ENCODE measurements around the gene PPP2R5B.

PPP2R5B gene

DNA sequence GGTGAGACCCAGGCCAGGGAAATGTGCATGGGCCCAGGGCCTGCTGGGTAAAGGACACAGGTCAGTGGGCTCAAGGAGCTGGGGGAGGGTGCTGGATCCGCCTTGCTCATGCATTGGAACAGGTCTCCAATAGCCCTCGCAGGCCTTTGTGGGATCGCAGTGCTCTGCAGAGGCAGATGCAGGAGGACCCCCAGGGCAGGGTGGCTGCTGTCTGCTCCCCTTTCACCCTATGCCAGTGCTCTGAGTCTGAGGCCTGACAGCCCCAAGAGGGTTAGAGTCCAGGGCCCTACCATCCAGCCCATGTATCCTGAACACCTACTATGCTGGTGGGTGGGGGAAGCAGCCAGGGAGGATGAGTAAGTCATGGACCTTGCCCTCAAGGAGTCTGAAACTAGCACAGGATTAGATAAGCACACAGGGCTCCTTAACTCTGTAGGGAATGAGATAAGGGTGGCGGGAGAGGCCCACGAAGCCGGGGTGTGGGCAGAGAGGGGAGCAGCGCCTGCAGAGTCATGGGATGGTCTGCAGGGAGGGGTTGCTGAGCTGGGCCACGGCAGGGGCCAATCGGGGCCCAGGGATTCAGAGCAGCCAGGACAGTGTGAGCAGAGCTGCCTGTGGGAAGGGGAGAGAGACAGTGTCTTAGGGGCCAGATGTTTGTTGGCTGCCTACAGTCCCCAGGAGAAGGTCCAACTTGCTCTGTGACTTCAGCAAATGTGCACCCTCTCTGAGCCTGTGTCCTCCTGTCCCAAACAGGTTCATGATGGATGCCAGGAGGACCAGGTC, 35.6 kb upstream of the PPP2R5B start:
- peak; percentile 66 for DNase-seq (ENCODE audit: low spot score)

GRCh38 chr11:64890522-64890939, 34.0 kb upstream of the PPP2R5B start:
- no peak for DNase-seq (ENCODE audit: low spot score)

- DNase-seq (ENCODE audit: low spot score) = no peak
Observed at GRCh38 chr11:64891215-64891848, 33.2 kb upstream of the PPP2R5B start.

- DNase-seq (ENCODE audit: low spot score) = no peak
Observed at GRCh38 chr11:64891880-64892279, 32.6 kb upstream of the PPP2R5B start.

DNA sequence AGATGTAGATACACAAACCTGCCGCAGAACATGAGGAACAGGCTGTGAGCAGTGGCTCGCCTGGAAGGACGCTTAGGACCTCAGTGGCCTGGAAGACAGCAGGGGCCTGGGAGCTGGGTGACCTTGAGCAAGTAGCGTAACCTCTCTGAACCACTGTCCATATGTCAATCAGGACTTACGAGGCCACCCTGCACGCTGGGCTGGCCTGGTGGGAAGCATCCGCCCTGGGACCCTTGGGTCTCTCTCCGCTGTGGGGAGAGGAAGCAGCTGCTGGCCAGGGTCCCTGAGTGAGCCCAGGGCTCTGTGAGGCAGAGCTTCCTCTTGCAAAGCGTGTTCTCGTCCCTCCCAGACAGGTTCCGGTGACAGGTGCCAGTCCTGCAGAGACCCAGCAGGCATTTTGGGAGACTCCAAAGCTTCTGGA, 32.1 kb upstream of the PPP2R5B start:
- DNase-seq (ENCODE audit: low spot score) = no peak

- no peak for DNase-seq (ENCODE audit: low spot score)
Observed at GRCh38 chr11:64892838-64893193, 31.7 kb upstream of the PPP2R5B start.

DNA sequence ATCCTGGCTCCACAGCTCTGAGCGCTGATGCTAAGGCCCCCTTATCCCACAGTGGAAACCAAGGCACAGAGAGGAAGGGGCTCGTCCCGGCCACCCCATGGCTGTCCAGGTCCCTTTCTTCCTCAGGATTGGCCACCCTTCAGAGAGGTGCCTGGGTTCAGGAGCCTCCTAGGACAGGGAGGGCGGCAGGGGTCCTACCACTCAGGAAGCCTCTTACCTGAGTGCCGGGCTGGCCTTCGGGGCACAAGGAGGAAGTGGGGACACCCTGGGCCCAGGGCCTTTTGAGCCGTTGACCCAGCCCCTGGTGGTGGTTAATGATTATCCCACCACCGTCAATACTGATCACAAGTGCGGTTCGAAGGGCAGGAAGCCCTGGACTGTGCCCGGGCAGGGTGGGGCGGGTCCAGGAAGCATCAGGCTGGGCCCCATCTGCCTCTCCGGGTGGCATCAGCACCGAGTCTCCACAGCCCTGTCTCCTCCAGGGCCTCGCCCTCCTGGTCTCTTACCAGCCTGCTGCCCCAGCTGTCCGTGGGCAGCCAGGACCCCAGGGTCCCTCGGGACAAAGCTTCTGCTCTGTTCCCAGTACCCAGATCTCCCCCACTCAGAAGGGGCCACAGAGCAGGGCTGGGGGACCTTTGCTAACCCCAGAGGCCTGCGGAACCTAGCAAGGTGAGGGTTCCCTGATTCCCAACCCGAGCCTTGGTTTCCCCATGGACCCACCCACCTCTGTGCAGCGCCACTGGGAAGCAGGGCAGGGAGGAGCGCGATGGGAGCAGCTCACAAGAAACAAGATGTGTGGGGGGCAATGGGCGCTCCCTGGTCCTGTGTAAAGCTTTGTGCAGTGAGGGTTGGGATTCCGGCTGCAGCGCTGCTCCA, 31.1 kb upstream of the PPP2R5B start:
- DNase-seq (ENCODE audit: low spot score) = peak; percentile 78

GRCh38 chr11:64894070-64894811, 30.2 kb upstream of the PPP2R5B start:
- peak; percentile 79 for DNase-seq (ENCODE audit: low spot score)

DNA sequence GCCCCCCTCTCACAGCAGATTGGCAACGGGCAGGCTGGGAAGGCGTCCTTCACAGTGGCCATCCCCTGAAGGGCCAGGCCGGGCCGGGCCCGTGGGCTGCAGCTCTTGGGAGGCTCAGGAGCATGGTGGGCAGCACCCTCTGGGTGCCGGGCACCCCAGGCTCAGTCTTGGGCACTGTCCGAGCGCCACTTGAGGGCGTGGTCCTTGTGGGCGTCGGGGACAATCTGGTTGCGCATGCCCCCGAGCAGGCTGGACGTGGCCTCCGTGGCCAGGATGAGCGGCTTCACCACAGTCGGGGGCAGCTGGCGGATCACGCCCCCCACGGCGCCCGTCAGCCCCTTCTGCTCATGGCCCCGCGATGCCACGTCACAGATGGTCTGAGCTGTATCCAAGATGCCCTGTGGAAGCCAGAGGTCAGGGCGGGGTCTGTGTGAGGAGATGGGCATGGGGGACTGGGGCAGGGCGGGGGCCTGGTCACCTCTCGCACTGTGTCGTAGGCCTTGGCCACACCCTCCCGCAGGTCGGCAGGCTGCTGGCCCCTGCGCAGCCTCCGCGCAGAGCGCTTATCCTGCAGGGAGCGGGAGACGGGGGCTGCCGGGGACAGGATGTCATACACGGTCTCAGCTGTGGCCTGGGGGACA, 29.6 kb upstream of the PPP2R5B start:
- DNase-seq (ENCODE audit: low spot score) = no peak

DNA sequence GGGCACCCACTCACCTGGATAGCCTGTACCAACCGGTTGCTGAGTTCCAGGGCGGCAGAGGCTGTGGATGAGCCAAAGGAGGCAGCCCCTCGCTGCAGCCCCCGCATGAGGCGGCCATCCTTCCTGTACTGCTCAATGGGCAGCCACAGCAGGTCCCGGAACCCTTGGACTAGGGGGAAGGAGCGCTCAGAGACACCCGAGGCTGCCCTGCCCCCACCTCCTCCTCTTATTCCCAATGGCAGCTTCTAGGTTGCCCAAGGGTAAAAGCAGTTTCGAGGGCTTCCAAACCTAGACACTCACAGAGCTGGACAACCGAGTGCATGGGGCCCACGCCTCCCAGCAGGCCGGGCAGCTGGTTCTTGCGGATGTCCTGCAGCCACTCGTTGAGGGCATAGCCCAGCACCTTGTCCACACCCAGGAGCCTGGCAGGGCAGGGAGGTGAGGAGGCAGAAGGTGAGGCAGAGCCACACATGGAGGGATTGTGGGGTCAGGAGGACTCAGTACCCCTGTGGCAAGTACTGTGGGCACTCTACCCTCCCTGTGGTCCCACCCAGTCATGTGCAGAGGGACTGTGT, 28.0 kb upstream of the PPP2R5B start:
- DNase-seq (ENCODE audit: low spot score) = no peak

DNA sequence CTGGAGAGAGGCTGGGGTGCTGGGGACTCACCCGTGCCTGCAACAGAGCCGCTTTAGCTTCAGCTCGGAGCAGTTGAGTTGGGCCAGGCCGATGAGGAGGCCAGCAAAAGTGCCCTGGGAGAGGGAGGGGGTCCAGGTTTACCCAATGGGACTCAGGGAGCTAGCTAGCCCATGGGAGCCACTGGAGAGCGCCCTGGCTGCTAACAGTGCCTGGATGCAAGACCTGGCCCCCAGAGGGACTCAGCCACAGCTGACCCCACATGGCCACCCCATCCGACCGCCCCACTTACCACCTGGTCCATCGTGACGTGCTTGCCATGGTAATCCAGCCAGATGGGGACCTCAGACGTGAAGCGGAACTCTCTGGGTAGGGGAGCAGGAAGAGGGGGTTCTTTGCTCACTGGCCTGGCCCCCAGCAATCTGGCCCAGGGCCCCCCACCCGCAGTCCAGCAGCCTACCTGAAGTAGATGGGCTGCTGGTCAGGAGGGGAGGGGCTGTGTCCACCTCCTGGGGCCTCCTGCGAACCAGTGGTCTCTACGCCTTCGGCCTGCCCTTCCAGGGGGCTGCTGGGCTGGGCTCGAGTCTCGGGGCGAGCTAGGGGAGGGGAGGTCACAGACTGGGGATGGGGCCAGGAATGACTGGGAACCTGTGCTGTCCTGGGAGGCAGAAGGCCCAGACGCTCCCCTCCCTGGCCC, 27.0 kb upstream of the PPP2R5B start:
- DNase-seq (ENCODE audit: low spot score) = no peak

- no peak for DNase-seq (ENCODE audit: low spot score)
Observed at GRCh38 chr11:64898076-64898445, 26.4 kb upstream of the PPP2R5B start.

DNA sequence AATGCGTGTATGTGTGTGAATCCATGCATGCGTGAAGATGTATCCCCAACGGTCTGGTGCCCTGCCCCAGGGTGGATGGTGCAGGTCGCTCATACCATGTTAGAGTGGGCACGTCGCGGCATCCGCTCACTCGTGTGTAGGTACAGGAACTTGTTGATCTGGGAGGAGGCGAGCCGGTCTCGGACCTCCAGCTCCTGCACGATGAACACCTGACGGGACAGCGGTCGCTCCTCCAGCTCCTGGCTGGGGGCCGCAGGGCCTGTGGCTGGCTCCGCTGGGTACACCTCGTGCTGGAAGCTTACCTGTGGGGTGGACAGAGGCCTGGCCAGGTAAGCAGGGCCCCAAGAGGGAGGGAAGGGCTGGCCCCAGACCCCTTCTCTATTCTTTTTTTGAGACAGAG, 25.9 kb upstream of the PPP2R5B start:
- DNase-seq (ENCODE audit: low spot score) = no peak

DNA sequence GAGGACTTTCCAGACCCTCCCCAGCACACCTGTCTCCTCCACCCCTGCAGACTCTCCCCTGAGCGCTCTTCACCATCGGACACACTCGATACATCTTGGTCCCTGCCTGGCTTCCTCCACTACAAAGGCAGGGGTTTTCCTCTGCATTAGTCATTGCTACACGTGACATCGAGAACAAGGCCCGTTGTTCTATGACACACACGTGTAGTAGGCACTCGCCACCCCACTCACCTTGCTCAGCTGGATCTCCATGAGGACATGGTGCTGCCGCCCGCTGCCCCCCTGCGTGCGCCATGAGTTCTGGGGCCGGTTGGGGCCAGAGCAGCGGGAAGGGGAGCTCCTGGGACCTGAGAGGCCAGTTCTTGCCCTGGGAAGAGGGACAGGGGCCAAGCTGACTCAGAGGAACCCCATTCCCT, 24.2 kb upstream of the PPP2R5B start:
- DNase-seq (ENCODE audit: low spot score) = peak; percentile 25

DNA sequence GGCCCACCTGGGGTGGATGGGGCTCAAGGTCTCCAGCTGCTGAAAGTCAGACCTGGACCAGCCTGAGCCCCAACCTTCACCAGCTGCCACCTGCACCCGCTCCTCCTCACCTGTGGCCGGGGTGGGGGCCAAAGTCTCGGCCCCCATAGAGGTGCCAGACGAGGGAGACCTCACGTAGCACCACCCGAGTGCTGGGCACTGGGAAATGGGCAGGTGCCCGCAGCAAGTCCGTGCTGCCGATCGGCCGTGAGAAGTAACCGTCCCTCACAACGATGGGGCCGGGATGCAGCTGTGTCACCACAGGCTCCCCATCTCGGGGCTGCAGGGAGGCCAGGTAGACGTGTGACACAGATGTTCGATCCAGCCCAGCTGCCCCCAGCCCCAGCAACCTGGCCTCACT, 23.7 kb upstream of the PPP2R5B start:
- no peak for DNase-seq (ENCODE audit: low spot score)

DNA sequence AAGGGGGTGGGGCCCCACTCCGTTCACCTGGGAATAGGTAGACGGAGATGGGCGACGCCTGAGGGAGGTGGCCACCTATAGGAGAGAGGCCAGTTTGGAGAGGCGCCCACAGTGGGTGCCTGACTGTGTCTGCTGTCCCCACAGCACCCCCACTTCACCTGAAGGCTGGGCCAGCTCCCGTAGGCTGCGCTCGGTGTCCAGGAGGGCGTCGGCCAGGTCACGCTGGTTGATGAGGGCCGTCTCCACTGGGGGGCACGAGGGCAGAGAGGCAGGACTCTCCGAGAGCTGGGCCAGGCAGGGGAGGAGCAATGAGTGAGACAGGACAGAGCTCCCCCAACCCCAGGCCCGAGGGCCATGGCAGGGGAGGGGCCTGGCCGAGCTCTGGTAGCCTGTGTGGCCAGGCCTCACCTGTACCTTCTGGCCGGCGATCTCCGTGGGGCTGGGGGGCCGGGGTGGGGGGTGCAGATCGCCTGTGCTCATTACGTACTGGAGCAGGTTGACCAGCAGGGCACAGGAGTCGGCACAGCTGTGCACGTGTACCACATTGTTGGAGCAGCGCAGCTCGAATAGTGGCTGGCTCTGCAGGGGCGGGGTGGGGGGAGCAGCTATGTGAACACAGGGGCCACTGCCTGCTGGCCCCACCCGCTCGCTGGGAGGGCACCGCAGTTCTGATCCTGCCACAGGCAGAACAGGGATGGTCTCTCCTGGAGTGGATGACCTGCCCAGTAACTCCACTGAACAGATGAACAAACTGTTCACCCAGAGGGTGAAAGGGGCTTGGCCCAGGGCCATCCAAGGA, 22.2 kb upstream of the PPP2R5B start:
- no peak for DNase-seq (ENCODE audit: low spot score)

GRCh38 chr11:64903291-64903833, 21.1 kb upstream of the PPP2R5B start:
- no peak for DNase-seq (ENCODE audit: low spot score)

DNA sequence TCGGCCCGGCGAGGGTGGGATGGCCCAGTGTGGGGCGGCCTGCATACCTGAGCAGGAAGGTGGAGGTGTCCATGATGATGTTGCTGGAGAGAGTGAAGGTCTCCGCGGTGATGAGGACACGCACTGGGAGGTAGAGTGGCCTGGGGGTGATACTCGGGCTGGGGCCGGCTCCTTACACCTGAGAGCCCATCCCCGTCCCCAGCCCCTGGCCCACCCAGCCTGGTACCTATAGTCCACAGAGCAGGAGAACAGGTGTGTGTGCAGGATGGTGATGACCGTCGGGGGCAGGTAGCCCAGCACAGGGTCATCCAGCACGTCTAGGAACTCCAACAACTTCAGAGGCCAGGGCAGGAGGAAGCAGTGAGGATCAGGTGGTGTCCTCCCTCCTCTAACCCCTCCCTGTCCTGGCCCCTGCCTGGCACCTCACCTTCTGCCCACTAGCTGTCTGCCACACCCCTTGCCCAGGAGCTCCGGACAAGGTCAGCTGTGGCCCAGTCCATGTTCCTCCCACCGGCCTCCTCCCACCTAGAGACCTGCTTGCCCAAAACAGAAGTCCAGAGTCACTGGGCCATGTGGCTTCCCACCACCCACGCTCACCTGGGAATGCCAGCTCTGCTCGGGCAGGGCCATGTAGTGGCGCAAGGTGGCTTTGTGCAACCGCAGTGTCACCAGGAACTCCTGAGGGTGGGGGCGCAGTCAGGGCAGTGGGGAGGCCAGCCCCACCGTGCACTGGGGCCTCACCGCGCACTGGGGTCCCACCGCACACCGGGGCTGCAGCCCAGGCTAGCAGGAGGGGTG, 18.8 kb upstream of the PPP2R5B start:
- no peak for DNase-seq (ENCODE audit: low spot score)

DNA sequence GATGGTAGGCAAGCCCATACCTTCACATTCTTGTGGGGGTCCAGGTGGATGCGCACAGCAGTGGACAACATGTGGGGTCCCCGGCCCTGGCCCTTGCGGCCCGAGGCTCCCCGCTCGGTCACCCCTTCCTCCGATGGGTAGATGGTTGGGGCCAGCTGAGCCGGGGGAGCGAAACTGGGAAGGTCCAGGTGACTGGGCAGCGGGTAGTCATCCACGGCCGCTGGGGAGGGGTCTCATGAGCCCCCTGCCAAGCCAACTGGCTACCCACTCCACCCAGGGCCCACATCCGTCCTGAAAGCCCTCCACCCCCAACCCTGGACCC, 18.2 kb upstream of the PPP2R5B start:
- DNase-seq (ENCODE audit: low spot score) = no peak

All from kidney tubule cell (primary cell).